ENCODE data around the gene SPOCK1. TPM values are rescaled to one million over a fixed set of nuclear protein-coding genes. Genes with fewer than 3 reads are reported as not detected.
A peak's percentile ranks its signal among the peaks of the same experiment; 100 is the strongest.

Gene SPOCK1
- total and polyA plus RNA-seq, 4 donors, result 0.48 to 4.5 (median 0.69) TPM

- WGBS, 2 donors, result 54 to 65% methylated on average over 1 of the region's 1 CpG
Observed at GRCh38 chr5:137091472-137091871, 407.7 kb downstream of the SPOCK1 start.

GRCh38 chr5:137090721-137091120, 408.4 kb downstream of the SPOCK1 start:
- Histone ChIP-seq H3K27ac (ENCODE audit: low read depth in 1 of 2, low read length in 1 of 2) (no peak overlapping the region), H3K27me3 (ENCODE audit: control insufficient read depth in 3 of 3, insufficient read depth in 3 of 3, low read length in 2 of 3) (peaks cover 0 to 20% (median 0%) of the 10 kb centered on the region in 3 donors), H3K4me1 (ENCODE audit: control insufficient read depth in 5 of 5, insufficient read depth in 5 of 5, low read length in 5 of 5) (no peaks in the 10 kb centered on the region), H3K4me3 (no peak overlapping the region), H3K9me3 (ENCODE audit: control insufficient read depth in 4 of 4, insufficient read depth in 3 of 4, low read length in 3 of 4) (no peaks in the 10 kb centered on the region), H3K9ac (ENCODE audit: insufficient read depth in 1 of 2, low read length in 2 of 2) (no peak overlapping the region), H3K36me3 (ENCODE audit: control insufficient read depth in 4 of 4, insufficient read depth in 4 of 4, low read length in 4 of 4) (no peaks in the 10 kb centered on the region)
- 55 to 63% methylated on average over 2 of the region's 2 CpGs for WGBS, 2 donors
- no peak for TF ChIP-seq CTCF (IDR thresholded peaks at IDR 0.05; ENCODE audit: control extremely low read depth, extremely low read depth)
- no peak for ATAC-seq (ENCODE audit: insufficient read depth, low FRiP score)
- DNase-seq, result peak in 2 of 3 donors; percentile 15 to 35

More at GRCh38 chr5:137091472-137091871, 407.7 kb downstream of the SPOCK1 start:
- H3K36me3 ChIP-seq (ENCODE audit: control insufficient read depth in 4 of 4, insufficient read depth in 4 of 4, low read length in 4 of 4), result no peaks in the 10 kb centered on the region
- ATAC-seq (ENCODE audit: insufficient read depth, low FRiP score) (no peak), DNase-seq (no peak)
- no peak overlapping the region for H3K27ac ChIP-seq (ENCODE audit: low read depth in 1 of 2, low read length in 1 of 2)
- H3K4me3 ChIP-seq, result no peak overlapping the region
- no peaks in the 10 kb centered on the region for H3K4me1 ChIP-seq (ENCODE audit: control insufficient read depth in 5 of 5, insufficient read depth in 5 of 5, low read length in 5 of 5)
- no peak overlapping the region for H3K9ac ChIP-seq (ENCODE audit: insufficient read depth in 1 of 2, low read length in 2 of 2)
- H3K9me3 ChIP-seq (ENCODE audit: control insufficient read depth in 4 of 4, insufficient read depth in 3 of 4, low read length in 3 of 4), result no peaks in the 10 kb centered on the region
- peaks cover 0 to 13% (median 0%) of the 10 kb centered on the region in 3 donors for H3K27me3 ChIP-seq (ENCODE audit: control insufficient read depth in 3 of 3, insufficient read depth in 3 of 3, low read length in 2 of 3)
- no peak for TF ChIP-seq CTCF (IDR thresholded peaks at IDR 0.05; ENCODE audit: control extremely low read depth, extremely low read depth)

- Histone ChIP-seq H3K4me3 (no peak overlapping the region), H3K9ac (ENCODE audit: insufficient read depth in 1 of 2, low read length in 2 of 2) (no peak overlapping the region), H3K9me3 (ENCODE audit: control insufficient read depth in 4 of 4, insufficient read depth in 3 of 4, low read length in 3 of 4) (no peaks in the 10 kb centered on the region), H3K27me3 (ENCODE audit: control insufficient read depth in 3 of 3, insufficient read depth in 3 of 3, low read length in 2 of 3) (peaks cover 0 to 25% (median 0%) of the 10 kb centered on the region in 3 donors), H3K4me1 (ENCODE audit: control insufficient read depth in 5 of 5, insufficient read depth in 5 of 5, low read length in 5 of 5) (no peaks in the 10 kb centered on the region), H3K36me3 (ENCODE audit: control insufficient read depth in 4 of 4, insufficient read depth in 4 of 4, low read length in 4 of 4) (no peaks in the 10 kb centered on the region), H3K27ac (ENCODE audit: low read depth in 1 of 2, low read length in 1 of 2) (no peak overlapping the region)
- no peak for ATAC-seq (ENCODE audit: insufficient read depth, low FRiP score)
- no peak for DNase-seq
- no peak for TF ChIP-seq CTCF (IDR thresholded peaks at IDR 0.05; ENCODE audit: control extremely low read depth, extremely low read depth)
- 55 to 74% methylated on average over 1 of the region's 1 CpG for WGBS, 2 donors
Observed at GRCh38 chr5:137090151-137090550, 409.0 kb downstream of the SPOCK1 start.

- 81 to 83% methylated on average over 6 of the region's 6 CpGs for WGBS, 2 donors
- H3K9me3 ChIP-seq (ENCODE audit: control insufficient read depth in 4 of 4, insufficient read depth in 3 of 4, low read length in 3 of 4), result no peaks in the 10 kb centered on the region
Observed at GRCh38 chr5:137088175-137088574, 411.0 kb downstream of the SPOCK1 start.

More at GRCh38 chr5:137088175-137088574, 411.0 kb downstream of the SPOCK1 start:
- Histone ChIP-seq H3K27me3 (ENCODE audit: control insufficient read depth in 3 of 3, insufficient read depth in 3 of 3, low read length in 2 of 3) (peaks cover 0 to 25% (median 0%) of the 10 kb centered on the region in 3 donors), H3K4me1 (ENCODE audit: control insufficient read depth in 5 of 5, insufficient read depth in 5 of 5, low read length in 5 of 5) (no peaks in the 10 kb centered on the region), H3K4me3 (no peak overlapping the region), H3K36me3 (ENCODE audit: control insufficient read depth in 4 of 4, insufficient read depth in 4 of 4, low read length in 4 of 4) (no peaks in the 10 kb centered on the region), H3K9ac (ENCODE audit: insufficient read depth in 1 of 2, low read length in 2 of 2) (no peak overlapping the region), H3K27ac (ENCODE audit: low read depth in 1 of 2, low read length in 1 of 2) (no peak overlapping the region)
- no peak for ATAC-seq (ENCODE audit: insufficient read depth, low FRiP score)
- no peak for TF ChIP-seq CTCF (IDR thresholded peaks at IDR 0.05; ENCODE audit: control extremely low read depth, extremely low read depth)
- DNase-seq, result no peak
